Measurements from ENCODE around the gene MCC.

MCC gene

GRCh38 chr5:113199122-113199905, 288.9 kb downstream of the MCC start:
- DNase-seq (ENCODE audit: low read depth) = peak; percentile 65

GRCh38 chr5:113197456-113198200, 290.6 kb downstream of the MCC start:
- DNase-seq (ENCODE audit: low read depth) = no peak

- DNase-seq (ENCODE audit: low read depth) = no peak
Observed at GRCh38 chr5:113195771-113196170, 292.5 kb downstream of the MCC start.

GRCh38 chr5:113195251-113195650, 293.0 kb downstream of the MCC start:
- DNase-seq (ENCODE audit: low read depth) = no peak

GRCh38 chr5:113194591-113194990, 293.7 kb downstream of the MCC start:
- no peak for DNase-seq (ENCODE audit: low read depth)

- no peak for DNase-seq (ENCODE audit: low read depth)
Observed at GRCh38 chr5:113194125-113194524, 294.1 kb downstream of the MCC start.

- DNase-seq (ENCODE audit: low read depth) = no peak
Observed at GRCh38 chr5:113193311-113193978, 294.8 kb downstream of the MCC start.

GRCh38 chr5:113192541-113192940, 295.7 kb downstream of the MCC start:
- DNase-seq (ENCODE audit: low read depth) = no peak

- DNase-seq (ENCODE audit: low read depth) = no peak
Observed at GRCh38 chr5:113190347-113190746, 297.9 kb downstream of the MCC start.

GRCh38 chr5:113189291-113189690, 299.0 kb downstream of the MCC start:
- no peak for DNase-seq (ENCODE audit: low read depth)

- no peak for DNase-seq (ENCODE audit: low read depth)
Observed at GRCh38 chr5:113188436-113188835, 299.8 kb downstream of the MCC start.

- no peak for DNase-seq (ENCODE audit: low read depth)
Observed at GRCh38 chr5:113187906-113188305, 300.3 kb downstream of the MCC start.

GRCh38 chr5:113186061-113186460, 302.2 kb downstream of the MCC start:
- no peak for DNase-seq (ENCODE audit: low read depth)

GRCh38 chr5:113183694-113184093, 304.6 kb downstream of the MCC start:
- DNase-seq (ENCODE audit: low read depth) = no peak

GRCh38 chr5:113182658-113183344, 305.5 kb downstream of the MCC start:
- DNase-seq (ENCODE audit: low read depth) = no peak

- no peak for DNase-seq (ENCODE audit: low read depth)
Observed at GRCh38 chr5:113181853-113182490, 306.3 kb downstream of the MCC start.

- DNase-seq (ENCODE audit: low read depth) = no peak
Observed at GRCh38 chr5:113181409-113181808, 306.8 kb downstream of the MCC start.

- no peak for DNase-seq (ENCODE audit: low read depth)
Observed at GRCh38 chr5:113179156-113179555, 309.1 kb downstream of the MCC start.

- DNase-seq (ENCODE audit: low read depth) = no peak
Observed at GRCh38 chr5:113178073-113178779, 310.0 kb downstream of the MCC start.

- no peak for DNase-seq (ENCODE audit: low read depth)
Observed at GRCh38 chr5:113177225-113177624, 311.0 kb downstream of the MCC start.

GRCh38 chr5:113176734-113177133, 311.5 kb downstream of the MCC start:
- DNase-seq (ENCODE audit: low read depth) = no peak
